Esophagus muscularis mucosa (tissue), 4 donors: ENCODE measurements around the gene CROCC2. TPM values are rescaled to one million over a fixed set of nuclear protein-coding genes. Genes with fewer than 3 reads are reported as not detected.

Source experiments
- DNase-seq: peaks from one replicate; pipeline ENCODE4 v3.0.0-alpha.2; 2017; ENCODE audit errors: extremely low spot score
- H3K27ac ChIP-seq, 4 donors: fragments of 200-600 bp; sonication (generic); replicated peaks in 1 of 4; 1 replicate in 3 of 4; 2 replicates in 1 of 4; pipeline ENCODE4 v1.5.1; 2016 to 2019; ENCODE audit warnings: mild to moderate bottlenecking in 1 of 4
- H3K27me3 ChIP-seq, 4 donors: fragments of 200-600 bp; sonication (generic); one replicate each; pipeline versions ENCODE4 v1.5.1 to v1.6.0; 2016 to 2019
- H3K36me3 ChIP-seq, 4 donors: fragments of 200-600 bp; sonication (generic); one replicate each; pipeline ENCODE4 v1.5.1; 2016 to 2019
- H3K4me1 ChIP-seq, 4 donors: fragments of 200-600 bp; sonication (generic); one replicate each; pipeline ENCODE4 v1.5.1; 2016 to 2019
- H3K4me3 ChIP-seq, 4 donors: fragments of 200-600 bp; sonication (generic); 1 replicate in 2 of 4; 2 replicates in 2 of 4; pipeline ENCODE4 v1.5.1; 2016 to 2019; ENCODE audit warnings: mild to moderate bottlenecking in 4 of 4, moderate library complexity in 1 of 4
- H3K9me3 ChIP-seq, 4 donors: fragments of 200-600 bp; sonication (generic); 1 replicate in 3 of 4; 2 replicates in 1 of 4; pipeline ENCODE4 v1.5.1; 2016 to 2019
- CTCF ChIP-seq, 3 experiments: fragments of 200-600 bp in 2 of 3; fragments of 450-650 bp in 1 of 3; sonication (generic) in 2 of 3; IDR thresholded peaks; one replicate each; pipeline ENCODE4 v1.5.1; 2017 to 2019; ENCODE audit warnings: antibody characterized with exemption in 3 of 3, mild to moderate bottlenecking in 2 of 3, moderate library complexity in 1 of 3
- EP300 ChIP-seq: sonication (generic); formaldehyde crosslinking; IDR thresholded peaks from one replicate; pipeline ENCODE4 v1.6.1; 2017; ENCODE audit warnings: antibody characterized with exemption
- POLR2A ChIP-seq: fragments of 450-650 bp; IDR thresholded peaks from one replicate; pipeline ENCODE4 v1.6.1; 2017; ENCODE audit warnings: antibody characterized with exemption, moderate library complexity, mild to moderate bottlenecking, low read depth
- POLR2AphosphoS5 ChIP-seq, 2 donors: sonication (generic); formaldehyde crosslinking; IDR thresholded peaks; one replicate each; pipeline ENCODE4 v1.6.1; 2017; ENCODE audit warnings: antibody characterized with exemption in 2 of 2
- WGBS: methylation state at CpG from one replicate; pipeline ENCODE4 v1.1.5; 2018; 5-methylcytosine and 5-hydroxymethylcytosine counted together
- intact Hi-C: fragments of 100-400 bp; cut with DNase I; formaldehyde crosslinking; loops from one replicate; pipeline ENCODE4 v1.15.1; 2023
- total RNA-seq, 4 donors: library from RNA; depleted of rRNA; stranded (reverse); fragments of >200 nt; gene quantifications; one replicate each; pipeline versions ENCODE4 v1.1.0 to v1.2.1, GENCODE V29; 2016

The CROCC2 gene
- total RNA-seq, 4 donors from 2014 or later = not detected

DNA sequence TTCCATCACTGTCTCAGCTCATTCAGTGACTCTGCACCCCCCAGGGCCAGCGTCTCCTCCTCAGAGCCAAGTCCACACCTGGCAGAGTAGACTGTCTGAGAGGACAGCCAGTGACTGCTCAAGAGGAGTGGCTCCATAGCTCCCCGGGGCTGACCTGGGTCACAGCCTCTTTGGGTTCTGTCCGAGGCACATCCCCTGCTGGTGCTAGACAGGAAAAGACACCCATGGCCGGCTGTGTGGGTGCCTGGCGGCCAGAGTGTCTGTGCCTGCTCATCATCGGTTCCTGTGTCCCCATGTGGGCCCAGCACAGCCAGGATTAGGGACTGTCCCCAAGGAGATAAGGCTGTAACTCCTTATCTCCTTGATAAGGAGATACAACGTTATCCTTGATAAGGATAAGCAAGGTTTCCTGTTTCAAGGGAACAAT, 3.5 kb upstream of the CROCC2 start:
- H3K27me3 ChIP-seq = peaks cover 0 to 28% (median 0%) of the 10 kb centered on the region in 4 donors
- H3K9me3 ChIP-seq = no peaks in the 10 kb centered on the region
- no peak overlapping the region for H3K27ac ChIP-seq
- intact Hi-C loops = no loop called here
- no peak overlapping the region for H3K4me3 ChIP-seq
- H3K36me3 ChIP-seq = no peaks in the 10 kb centered on the region
- WGBS = 29% methylated on average over 5 of the region's 7 CpGs
- no peak for DNase-seq
- H3K4me1 ChIP-seq = peaks cover 11 to 15% (median 13%) of the 10 kb centered on the region in 4 donors
- no peak for TF ChIP-seq POLR2AphosphoS5 (IDR thresholded peaks at IDR 0.05)
- TF ChIP-seq POLR2A = no peak
- no peak for TF ChIP-seq EP300
- TF ChIP-seq CTCF (IDR thresholded peaks at IDR 0.05) = no peak

DNA sequence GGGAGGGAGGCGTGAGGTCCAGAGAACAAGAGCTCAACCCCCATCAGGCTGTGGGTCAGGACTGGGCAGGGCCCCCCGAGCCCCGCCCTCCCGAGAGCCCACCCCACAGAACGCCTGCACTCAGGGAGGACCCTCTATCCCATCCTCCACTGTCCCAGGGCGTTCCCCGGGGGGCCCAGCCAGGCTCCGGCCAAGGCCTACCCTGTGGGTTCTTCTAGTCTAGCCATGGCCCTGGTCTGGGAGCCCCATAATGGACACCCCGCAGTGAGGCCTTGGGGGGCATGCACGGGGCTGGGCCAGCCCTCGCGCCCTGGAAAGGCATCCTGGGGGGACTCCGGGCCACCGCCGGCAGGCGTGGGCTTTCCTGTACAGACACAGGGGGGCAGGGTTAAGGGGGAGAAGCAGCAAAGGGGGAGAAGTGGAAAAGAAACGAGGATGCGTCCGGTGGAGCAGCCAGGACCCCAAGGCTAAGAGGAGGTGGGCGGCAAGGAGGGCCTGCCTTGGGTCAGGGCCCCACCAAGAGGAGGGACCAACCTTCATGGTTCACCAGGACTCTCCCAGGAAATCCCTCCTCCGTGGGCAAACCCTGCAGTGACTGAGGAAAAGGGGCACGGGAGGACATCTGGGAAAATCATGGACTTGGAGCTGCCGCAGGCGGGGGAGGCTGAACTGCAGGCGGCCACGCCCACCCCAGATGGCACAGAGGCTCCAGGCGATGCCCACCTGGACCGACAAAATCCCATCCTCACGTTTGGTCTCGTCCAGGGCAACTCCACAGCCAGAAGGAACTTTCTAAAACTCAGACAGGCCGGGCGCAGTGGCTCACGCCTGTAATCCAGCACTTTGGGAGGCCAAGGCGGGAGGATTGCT, 2.7 kb upstream of the CROCC2 start:
- H3K9me3 ChIP-seq = no peaks in the 10 kb centered on the region
- peaks cover 7 to 10% (median 8%) of the 10 kb centered on the region in 4 donors for H3K4me1 ChIP-seq
- 81% methylated on average over 19 of the region's 34 CpGs for WGBS
- no peak for DNase-seq
- H3K4me3 ChIP-seq = no peak overlapping the region
- no peaks in the 10 kb centered on the region for H3K36me3 ChIP-seq
- peaks cover 0 to 28% (median 0%) of the 10 kb centered on the region in 4 donors for H3K27me3 ChIP-seq
- intact Hi-C loops = no loop called here
- TF ChIP-seq POLR2AphosphoS5 (IDR thresholded peaks at IDR 0.05) (no peak), POLR2A (no peak), EP300 (no peak), CTCF (IDR thresholded peaks at IDR 0.05) (no peak)
- no peak overlapping the region for H3K27ac ChIP-seq

DNA sequence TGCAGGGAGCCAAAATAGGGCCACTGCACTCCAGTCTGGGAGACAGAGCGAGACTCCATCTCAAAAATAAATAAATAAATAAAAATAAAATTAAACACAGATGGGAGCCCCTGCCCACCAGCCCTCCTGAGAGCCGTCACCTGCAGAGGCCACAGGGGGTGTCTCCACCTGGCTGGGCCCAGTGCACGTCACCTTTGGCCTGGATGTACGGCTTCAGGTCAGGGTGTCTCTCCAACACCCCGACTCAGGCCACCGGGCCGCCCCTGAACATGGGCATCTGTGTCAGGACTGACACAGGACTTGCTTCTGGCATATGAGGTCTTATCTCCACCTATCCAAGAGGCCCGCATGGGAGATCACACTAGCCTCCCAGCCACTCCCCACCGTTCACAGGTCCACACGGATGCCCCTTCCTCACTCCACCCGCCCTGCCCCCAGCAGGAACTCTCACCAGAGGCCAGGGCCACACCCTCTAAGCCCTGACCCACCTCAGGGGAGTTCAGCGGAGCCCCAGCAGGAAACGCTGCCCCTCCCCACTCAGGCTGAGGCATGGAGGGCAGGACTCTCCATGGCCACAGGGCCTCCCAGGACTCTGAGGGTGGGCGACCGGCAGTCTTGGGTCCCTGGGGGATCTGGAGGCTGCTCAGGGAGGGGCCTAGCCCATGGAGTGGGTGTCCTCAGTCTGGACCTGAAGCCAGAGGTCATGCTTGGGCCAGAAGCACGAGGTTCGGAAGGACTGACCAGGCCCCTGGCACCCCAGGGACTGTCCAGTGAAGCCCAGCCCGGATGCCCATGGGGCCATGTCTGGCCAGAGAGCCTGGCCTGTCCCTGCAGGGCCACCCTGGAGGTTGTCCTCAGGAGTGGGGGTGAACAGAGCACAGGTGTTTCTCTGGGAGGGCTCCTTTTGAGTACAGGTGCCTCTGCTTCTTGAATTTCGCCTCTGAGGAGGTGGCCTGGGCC, 1.6 kb upstream of the CROCC2 start:
- 71% methylated on average over 13 of the region's 19 CpGs for WGBS
- H3K9me3 ChIP-seq = no peaks in the 10 kb centered on the region
- H3K27me3 ChIP-seq = peaks cover 0 to 32% (median 0%) of the 10 kb centered on the region in 4 donors
- H3K27ac ChIP-seq = no peak overlapping the region
- TF ChIP-seq POLR2A = no peak
- no peak for TF ChIP-seq EP300
- no peak for TF ChIP-seq CTCF (IDR thresholded peaks at IDR 0.05)
- no peak for TF ChIP-seq POLR2AphosphoS5 (IDR thresholded peaks at IDR 0.05)
- no peak for DNase-seq
- no peak overlapping the region for H3K4me3 ChIP-seq
- no peaks in the 10 kb centered on the region for H3K4me1 ChIP-seq
- no peaks in the 10 kb centered on the region for H3K36me3 ChIP-seq
- intact Hi-C loops = no loop called here

DNA sequence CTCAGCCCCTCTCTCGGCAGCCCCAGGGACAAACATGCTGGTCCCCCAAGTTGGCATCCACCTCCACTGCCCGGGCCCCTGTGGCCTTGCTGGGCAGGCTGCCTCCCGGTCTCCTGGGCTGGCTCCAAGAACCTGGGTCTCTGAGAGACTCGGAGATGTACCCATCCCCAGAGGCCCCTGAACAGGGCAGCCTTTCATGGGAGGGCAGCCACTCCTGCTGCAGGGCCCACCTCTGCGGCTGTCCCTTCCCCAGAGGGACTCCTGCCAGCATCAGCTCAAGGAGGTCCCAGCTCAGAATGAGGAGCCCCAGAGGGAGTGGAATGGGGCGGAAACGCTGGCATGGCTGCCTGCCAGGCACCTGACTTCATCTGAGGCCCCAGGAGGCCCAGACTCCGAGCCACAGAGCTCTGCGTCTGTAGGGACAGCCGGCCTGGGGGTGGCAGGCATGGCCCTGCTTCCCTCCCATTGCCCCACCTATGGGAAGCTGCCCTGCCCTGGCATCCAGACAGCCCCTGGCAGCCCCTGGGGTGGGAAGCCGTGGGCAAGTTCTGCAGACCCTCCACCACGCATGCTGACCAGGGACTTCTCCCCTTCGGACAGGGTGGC, 857 bp upstream of the CROCC2 start:
- intact Hi-C loops = no loop called here
- Histone ChIP-seq H3K4me1 (no peaks in the 10 kb centered on the region), H3K9me3 (no peaks in the 10 kb centered on the region), H3K36me3 (no peaks in the 10 kb centered on the region), H3K27ac (no peak overlapping the region), H3K4me3 (no peak overlapping the region), H3K27me3 (peaks cover 0 to 40% (median 0%) of the 10 kb centered on the region in 4 donors)
- TF ChIP-seq CTCF (IDR thresholded peaks at IDR 0.05) (no peak), EP300 (no peak), POLR2AphosphoS5 (IDR thresholded peaks at IDR 0.05) (no peak), POLR2A (no peak)
- WGBS = 80% methylated on average over 3 of the region's 13 CpGs
- no peak for DNase-seq
